ENCODE measurements around the gene VPS11. TPM values are rescaled to one million over a fixed set of nuclear protein-coding genes. Genes with fewer than 3 reads are reported as not detected.

VPS11 gene
- total RNA-seq, 4 donors from 2014 or later, result 27.4 to 40.2 (median 32.4) TPM

DNA sequence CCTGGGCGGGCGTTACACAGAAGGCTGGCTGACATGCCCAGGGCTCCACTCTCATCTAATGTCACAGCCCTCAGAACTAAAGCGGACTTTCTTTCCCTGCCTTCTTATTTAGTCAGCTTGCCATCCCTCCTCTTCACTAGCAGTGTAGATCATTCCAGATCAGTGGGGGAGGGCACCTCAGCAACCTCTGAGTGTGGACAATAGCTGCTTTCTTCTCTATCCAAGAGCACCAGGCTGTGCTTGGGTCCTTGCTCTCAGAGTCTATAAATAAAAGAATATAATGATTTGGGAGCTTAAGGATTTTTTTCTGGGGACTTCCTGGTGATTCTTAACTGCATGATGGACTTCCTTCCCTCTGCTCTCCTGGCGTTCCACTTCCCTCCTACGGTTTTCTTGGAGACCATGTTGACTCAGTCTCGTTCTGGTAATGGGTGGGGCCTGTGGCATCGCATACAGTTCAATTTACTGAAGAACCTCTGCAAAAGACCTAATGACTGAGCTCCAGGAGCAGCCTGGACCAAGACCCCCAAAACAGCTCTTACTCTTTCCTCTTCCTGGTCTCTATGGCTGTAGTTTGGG is 14.2 kb downstream of the VPS11 start:
- intact Hi-C loops (cut with DNase I), result no loop called here
- WGBS, result 63% methylated on average over 7 of the region's 7 CpGs
- DNase-seq (ENCODE audit: extremely low spot score), result no peak
- Histone ChIP-seq H3K27ac (replicated peaks in 1 of 4) (no peak overlapping the region), H3K36me3 (peaks cover 44 to 61% (median 60%) of the 10 kb centered on the region in 4 donors), H3K4me1 (peaks cover 15 to 21% (median 17%) of the 10 kb centered on the region in 4 donors), H3K9me3 (no peaks in the 10 kb centered on the region), H3K4me3 (no peak overlapping the region), H3K27me3 (no peaks in the 10 kb centered on the region)
- TF ChIP-seq POLR2AphosphoS5 (IDR thresholded peaks at IDR 0.05) (no peak), EP300 (IDR thresholded peaks at IDR 0.05) (no peak), POLR2A (IDR thresholded peaks at IDR 0.05; ENCODE audit: low read depth) (no peak)
- TF ChIP-seq, protein P1, sequence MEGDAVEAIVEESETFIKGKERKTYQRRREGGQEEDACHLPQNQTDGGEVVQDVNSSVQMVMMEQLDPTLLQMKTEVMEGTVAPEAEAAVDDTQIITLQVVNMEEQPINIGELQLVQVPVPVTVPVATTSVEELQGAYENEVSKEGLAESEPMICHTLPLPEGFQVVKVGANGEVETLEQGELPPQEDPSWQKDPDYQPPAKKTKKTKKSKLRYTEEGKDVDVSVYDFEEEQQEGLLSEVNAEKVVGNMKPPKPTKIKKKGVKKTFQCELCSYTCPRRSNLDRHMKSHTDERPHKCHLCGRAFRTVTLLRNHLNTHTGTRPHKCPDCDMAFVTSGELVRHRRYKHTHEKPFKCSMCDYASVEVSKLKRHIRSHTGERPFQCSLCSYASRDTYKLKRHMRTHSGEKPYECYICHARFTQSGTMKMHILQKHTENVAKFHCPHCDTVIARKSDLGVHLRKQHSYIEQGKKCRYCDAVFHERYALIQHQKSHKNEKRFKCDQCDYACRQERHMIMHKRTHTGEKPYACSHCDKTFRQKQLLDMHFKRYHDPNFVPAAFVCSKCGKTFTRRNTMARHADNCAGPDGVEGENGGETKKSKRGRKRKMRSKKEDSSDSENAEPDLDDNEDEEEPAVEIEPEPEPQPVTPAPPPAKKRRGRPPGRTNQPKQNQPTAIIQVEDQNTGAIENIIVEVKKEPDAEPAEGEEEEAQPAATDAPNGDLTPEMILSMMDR (IDR thresholded peaks at IDR 0.05), result no peak

DNA sequence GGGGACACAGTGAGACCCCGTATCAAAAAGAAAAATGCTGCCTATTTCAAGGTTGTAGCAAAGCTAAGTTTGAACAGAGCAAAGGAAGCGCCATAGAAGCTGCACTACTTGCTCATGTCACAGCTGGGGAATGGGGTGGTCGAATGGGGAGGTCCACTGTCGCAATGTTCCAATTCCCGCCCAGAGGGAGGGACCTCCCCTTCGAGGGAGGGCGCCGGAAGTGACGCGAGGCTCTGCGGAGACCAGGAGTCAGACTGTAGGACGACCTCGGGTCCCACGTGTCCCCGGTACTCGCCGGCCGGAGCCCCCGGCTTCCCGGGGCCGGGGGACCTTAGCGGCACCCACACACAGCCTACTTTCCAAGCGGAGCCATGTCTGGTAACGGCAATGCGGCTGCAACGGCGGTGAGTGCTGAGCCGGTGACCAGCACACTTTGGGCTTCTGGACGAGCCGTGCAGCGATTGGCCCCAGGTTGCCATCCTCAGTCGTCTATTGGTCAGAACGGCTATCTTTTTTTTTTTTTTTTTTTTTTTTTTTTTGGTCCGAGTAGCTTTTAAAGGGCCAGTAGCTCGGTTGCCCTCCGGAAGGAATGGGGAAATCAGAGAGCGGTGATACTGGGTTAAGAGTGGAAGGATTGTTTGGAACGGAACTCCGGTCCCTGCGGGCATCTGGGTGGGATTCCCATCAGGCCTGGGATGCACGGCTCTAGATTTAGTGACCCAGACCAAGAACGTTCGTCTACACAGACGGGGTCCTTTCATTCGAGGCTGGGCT is 17.2 kb downstream of the VPS11 start, which contains the start of gene HMBS:
TSS of gene HMBS (plus strand) at position 219 of the 774 bp plus-strand sequence. CDS start at position 372, 153 bp downstream.
- intact Hi-C loops (cut with DNase I), result no loop called here
- H3K36me3 ChIP-seq, result peaks cover 16 to 31% (median 30%) of the 10 kb centered on the region in 4 donors
- 1% methylated on average over 32 of the region's 45 CpGs for WGBS

GRCh38 chr11:119085437-119085847 is 17.8 kb downstream of the VPS11 start:
- Histone ChIP-seq H3K27ac (replicated peaks in 1 of 4) (peak overlapping the region; percentile 95 to 96 (median 96)), H3K4me3 (peak overlapping the region; percentile 82 to 97 (median 85)), H3K9me3 (no peaks in the 10 kb centered on the region), H3K36me3 (peaks cover 16 to 31% (median 24%) of the 10 kb centered on the region in 4 donors), H3K27me3 (no peaks in the 10 kb centered on the region), H3K4me1 (peaks cover 15 to 21% (median 17%) of the 10 kb centered on the region in 4 donors)
- intact Hi-C loops (cut with DNase I), result no loop called here
- WGBS, result 3% methylated on average over 3 of the region's 13 CpGs
- TF ChIP-seq, protein P1 (IDR thresholded peaks at IDR 0.05), result no peak
- TF ChIP-seq EP300 (IDR thresholded peaks at IDR 0.05) (no peak), POLR2AphosphoS5 (IDR thresholded peaks at IDR 0.05) (no peak), POLR2A (IDR thresholded peaks at IDR 0.05; ENCODE audit: low read depth) (no peak)
- DNase-seq (ENCODE audit: extremely low spot score), result no peak

More for the DNA sequence above, 17.2 kb downstream of the VPS11 start, which contains the start of gene HMBS:
- TF ChIP-seq, protein P1 (IDR thresholded peaks at IDR 0.05), result peak in 1 of 3 experiments; percentile 6
- no peak for TF ChIP-seq EP300 (IDR thresholded peaks at IDR 0.05)
- peak; percentile 84 to 89 for TF ChIP-seq POLR2AphosphoS5 (IDR thresholded peaks at IDR 0.05)
- H3K27ac ChIP-seq (replicated peaks in 1 of 4), result peak within 1 kb of the TSS; percentile 95 to 96 (median 96)
- peak within 1 kb of the TSS; percentile 82 to 97 (median 85) for H3K4me3 ChIP-seq
- peaks cover 15 to 21% (median 17%) of the 10 kb centered on the region in 4 donors for H3K4me1 ChIP-seq
- H3K27me3 ChIP-seq, result no peaks in the 10 kb centered on the region
- H3K9me3 ChIP-seq, result no peaks in the 10 kb centered on the region
- peak; percentile 99 for DNase-seq (ENCODE audit: extremely low spot score)

DNA sequence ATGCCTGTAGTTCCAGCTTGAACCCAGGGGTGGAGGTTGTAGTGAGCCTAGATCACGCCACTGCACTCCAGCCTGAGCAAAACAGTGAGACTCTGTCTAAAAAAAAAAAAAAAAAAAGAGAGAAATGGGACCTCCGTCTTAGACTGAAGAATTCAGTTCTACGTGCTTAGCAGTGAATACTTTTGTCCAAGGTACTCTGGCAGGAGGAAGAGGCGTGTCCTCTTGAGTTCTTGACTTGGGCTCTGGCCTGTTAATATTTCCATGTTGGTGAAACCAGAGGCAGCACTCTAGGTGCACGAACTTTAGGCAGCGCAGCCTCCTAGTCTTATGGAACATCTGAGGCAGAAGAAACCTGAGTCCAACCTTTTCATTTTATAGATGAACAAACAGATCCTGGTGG is 19.5 kb downstream of the VPS11 start:
- no peak for DNase-seq (ENCODE audit: extremely low spot score)
- Histone ChIP-seq H3K27me3 (no peaks in the 10 kb centered on the region), H3K9me3 (no peaks in the 10 kb centered on the region), H3K27ac (replicated peaks in 1 of 4) (no peak overlapping the region), H3K36me3 (peaks cover under 1 to 18% (median 10%) of the 10 kb centered on the region in 4 donors), H3K4me1 (peaks cover 15 to 29% (median 19%) of the 10 kb centered on the region in 4 donors), H3K4me3 (no peak overlapping the region)
- 84% methylated on average over 6 of the region's 6 CpGs for WGBS
- TF ChIP-seq POLR2AphosphoS5 (IDR thresholded peaks at IDR 0.05), result no peak
- TF ChIP-seq POLR2A (IDR thresholded peaks at IDR 0.05; ENCODE audit: low read depth), result no peak
- TF ChIP-seq, protein P1 (IDR thresholded peaks at IDR 0.05), result no peak
- intact Hi-C loops (cut with DNase I), result no loop called here
